HT-29 (cell line): ENCODE data around the gene LMNA. TPM values are rescaled to one million over a fixed set of nuclear protein-coding genes. Genes with fewer than 3 reads are reported as not detected.
"Not testable (repeated sequence)": the region's sequence is repeated elsewhere in the genome, so short reads cannot be mapped to it uniquely, and the experiment has no call there.

ENCODE experiments used
- DNase-seq: peaks from one replicate; pipeline ENCODE4 v3.0.0-alpha.2; 2015; ENCODE audit warnings: low spot score
- total RNA-seq: library from RNA; depleted of rRNA; stranded (reverse); fragments of >200 nt; shearing (Covaris generic); gene quantifications from 2 replicates; pipeline ENCODE4 v1.2.3, GENCODE V29; 2014; rRNA removed

Gene LMNA
- total RNA-seq, 1 experiment from 2014 or later, result 1,664 TPM

DNA sequence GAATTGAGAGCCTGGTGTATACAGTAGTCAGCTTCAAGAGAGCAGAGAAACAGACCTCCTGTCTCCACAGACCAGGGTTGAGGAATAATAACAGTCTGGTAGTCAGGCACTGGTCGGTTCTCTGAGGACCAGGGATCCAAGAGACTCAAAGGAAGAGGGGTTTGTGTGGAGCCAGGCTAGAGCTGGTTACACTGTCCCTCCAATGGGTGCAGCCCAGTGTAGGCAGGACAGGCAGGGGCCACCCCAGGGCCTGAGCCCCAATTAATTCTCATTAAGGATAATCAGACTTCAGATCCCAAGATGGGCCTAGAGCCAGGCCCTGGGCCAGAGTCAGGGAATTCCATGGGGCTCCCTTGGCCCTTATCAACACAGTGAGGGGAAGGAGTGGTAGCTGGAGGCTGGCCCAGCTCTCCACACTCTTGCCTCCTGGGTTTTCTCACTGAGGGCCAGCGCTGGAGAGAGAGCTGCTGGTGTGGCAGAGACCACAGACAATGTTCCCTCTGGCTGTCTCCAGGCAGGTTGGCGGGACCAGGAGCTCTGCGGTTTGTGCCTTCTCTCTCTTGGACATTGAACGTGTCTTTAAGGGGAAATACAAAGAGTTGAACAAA, 48.0 kb downstream of the LMNA start:
- DNase-seq, result no peak

DNA sequence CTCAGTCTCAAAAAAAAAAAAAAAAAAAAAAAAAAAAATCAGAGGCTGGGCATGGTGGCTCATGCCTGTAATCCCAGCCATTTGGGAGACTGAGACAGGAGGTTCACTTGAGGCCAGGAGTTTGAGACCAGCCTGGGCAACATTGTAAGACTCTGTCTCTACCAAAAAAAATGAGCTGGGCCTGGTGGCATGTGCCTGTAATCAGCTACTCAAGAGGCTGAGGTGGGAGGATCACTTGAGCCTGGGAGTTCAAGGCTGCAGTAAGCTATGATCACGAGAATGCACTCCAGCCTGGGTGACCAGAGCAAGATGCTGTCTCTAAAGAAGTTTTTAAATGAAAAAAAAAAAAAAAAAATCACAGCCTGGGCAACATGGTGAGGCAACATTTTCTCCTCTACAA, 49.2 kb downstream of the LMNA start:
- no peak for DNase-seq

DNA sequence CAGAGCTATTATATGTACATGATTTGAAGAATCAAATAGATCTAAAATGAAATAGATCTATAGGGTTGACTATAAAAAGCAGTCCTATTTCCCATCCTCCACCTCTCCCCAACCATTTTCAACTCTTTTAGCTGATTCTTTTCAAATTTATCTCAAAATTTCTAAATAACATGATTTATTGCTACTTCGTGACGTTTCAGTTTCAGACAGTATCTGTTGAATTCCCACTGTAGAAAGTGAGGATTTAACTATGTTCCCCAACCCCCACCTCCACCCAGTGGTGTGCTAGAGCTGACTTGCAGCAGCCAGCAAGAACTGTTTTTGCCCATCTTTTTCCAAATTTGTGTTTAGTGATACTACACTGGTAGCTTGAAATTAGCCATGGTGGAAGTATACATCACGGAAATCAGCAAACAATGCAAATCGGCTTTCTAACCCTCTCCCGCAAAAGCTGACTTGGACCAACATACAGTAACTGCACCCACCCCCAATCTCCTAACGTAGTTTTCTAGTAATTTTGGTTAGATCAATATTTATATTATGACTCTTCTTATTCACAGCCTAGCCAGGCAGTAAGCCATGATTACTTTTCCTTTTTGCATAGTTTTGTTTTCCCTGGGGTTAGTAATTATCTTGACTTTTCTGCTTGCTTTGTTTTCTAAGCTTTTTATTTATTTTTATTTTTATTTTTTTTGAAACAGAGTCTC, 49.8 kb downstream of the LMNA start:
- no peak for DNase-seq

DNA sequence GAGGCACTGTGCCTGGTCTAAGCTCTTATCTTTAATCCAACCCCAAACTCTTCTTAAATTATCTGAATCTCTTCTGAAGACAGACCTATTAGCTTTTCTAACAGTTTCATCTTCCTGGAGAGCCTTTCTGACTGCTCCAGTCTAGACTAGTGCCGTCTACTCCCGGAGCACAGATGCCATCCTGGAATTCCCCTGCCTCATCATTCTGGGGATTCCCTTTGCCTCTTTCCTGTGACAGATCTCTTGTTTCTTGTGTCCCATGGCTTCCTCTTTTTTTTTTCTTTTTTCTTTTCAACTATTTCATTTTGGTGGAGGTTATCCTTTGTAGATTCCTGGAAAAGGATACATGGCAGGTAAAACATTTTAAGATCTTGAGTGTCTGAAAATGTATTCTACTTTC, 50.6 kb downstream of the LMNA start:
- no peak for DNase-seq

DNA sequence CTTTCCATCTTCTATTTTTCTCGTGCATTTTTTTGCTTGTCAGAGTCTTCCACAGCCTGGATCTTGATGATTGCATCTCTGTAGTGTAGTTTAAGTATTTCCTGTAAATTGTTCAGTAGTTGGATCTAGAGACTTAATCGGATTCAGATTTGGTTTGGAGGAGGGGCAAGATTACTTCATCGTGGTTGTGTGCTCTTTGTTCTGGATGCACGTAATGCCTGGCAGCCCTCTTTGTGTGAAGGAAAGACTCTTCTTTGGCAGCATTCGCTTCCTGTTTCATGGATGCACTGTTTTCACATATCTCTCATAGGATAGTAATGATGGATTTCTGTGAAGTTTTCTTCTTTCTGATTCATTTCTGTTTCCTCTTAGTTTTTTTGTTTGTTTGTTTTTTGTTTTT, 53.0 kb downstream of the LMNA start:
- no peak for DNase-seq

DNA sequence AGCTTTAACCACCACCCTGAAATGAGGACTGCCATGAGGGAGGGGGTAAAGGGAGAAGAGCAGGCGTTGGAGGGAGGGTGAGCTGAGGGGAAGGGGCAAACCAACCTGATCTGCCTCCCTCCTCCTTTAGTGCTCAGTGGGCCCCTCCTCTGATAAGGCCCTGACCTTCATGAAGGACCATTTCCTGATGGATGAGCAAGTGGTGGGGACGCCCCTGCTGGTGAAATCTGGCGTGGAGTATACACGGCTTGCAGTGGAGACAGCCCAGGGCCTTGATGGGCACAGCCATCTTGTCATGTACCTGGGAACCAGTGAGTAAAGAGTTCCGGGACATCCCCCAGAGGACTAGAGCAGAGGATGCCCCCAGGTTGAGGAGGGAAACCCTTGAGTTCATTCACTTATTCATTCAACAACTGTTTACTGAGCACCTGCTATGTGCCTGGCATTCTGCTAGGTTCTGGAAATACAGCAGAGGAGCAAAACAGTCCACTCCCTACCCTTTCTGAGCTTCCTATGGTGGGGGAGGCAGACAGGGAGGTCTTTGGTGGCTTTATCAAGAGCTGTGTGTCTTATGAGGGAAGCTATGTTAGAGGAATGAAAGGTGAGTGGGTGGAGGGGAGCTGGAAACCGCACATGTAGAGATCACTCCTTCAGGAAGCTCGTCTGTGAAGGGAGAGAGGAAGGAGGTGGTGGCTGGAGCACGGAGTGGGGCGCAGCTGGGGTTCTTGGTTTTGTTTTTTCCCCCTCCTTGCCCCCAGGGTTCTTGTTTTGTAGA, 58.4 kb downstream of the LMNA start:
- no peak for DNase-seq

DNA sequence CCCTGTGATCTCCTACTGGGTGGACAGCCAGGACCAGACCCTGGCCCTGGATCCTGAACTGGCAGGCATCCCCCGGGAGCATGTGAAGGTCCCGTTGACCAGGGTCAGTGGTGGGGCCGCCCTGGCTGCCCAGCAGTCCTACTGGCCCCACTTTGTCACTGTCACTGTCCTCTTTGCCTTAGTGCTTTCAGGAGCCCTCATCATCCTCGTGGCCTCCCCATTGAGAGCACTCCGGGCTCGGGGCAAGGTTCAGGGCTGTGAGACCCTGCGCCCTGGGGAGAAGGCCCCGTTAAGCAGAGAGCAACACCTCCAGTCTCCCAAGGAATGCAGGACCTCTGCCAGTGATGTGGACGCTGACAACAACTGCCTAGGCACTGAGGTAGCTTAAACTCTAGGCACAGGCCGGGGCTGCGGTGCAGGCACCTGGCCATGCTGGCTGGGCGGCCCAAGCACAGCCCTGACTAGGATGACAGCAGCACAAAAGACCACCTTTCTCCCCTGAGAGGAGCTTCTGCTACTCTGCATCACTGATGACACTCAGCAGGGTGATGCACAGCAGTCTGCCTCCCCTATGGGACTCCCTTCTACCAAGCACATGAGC, 62.2 kb downstream of the LMNA start:
- no peak for DNase-seq

DNA sequence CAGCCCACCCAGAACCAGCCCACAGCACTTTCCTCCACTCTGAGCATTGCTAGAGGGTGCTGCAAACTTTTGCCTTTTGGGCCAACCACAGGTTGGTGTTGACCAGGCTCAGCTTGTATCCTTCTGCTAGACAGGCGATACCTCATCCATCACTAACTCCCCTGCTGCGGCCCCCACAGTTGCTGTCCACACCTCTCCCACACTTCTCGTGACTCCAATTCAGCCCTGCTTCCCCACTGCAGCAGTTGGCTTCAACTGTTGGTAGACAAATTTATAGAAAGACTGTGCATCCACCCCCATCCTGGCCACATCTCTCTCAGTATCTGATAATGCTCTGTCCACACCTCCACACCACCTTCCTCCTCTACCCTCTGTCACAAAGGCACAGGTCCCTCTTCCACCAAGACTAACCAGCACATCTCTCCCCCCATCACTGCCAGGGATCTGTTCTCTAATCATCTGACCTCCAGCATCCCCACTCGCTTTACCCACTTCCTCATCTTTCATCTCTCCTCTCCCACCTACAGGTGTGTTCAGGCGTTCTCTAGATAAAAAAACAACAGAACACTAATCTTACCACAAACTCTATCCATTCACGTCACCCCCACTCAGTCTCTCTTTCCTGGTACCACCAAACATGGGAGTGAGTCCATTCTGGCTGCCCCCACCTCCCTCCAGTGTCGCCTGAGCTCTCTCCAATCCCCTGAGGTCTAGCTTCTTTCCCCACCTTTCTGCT, 63.6 kb downstream of the LMNA start:
- DNase-seq, result no peak

DNA sequence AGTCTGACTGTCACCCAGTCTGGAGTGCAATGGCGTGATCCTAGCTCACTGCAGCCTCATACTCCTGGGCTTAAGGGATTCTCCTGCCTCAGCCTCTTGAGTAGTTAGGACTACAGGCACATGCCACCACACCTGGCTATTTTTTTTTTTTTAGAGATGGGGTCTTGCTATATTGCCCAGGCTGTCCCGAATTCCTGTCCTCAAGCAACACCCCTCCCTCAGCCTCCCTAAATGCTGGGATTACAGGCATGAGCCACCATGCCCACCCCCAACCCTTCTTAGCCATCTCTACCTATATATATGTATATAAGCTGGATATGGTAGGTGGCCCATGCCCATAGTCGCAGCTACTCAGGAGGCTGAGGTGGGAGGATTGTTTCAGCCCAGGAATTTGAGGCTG, 66.0 kb downstream of the LMNA start:
- no peak for DNase-seq

DNA sequence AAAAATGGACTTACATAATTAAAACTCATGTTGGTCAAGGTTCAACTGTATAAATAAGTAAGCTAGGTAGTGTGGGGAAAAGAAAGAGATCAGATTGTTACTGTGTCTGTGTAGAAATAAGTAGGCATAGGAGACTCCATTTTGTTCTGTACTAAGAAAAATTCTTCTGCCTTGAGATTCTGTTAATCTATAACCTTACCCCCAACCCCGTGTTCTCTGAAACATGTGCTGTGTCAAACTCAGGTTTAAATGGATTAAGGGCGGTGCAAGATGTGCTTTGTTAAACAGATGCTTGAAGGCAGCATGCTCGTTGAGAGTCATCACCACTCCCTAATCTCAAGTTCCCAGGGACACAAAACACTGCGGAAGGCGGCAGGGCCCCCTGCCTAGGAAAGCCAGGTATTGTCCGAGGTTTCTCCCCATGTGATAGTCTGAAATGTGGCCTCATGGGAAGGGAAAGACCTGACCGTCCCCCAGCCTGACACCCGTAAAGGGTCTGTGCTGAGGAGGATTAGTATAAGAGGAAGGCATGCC, 66.9 kb downstream of the LMNA start:
- DNase-seq, result peak; percentile 12

DNA sequence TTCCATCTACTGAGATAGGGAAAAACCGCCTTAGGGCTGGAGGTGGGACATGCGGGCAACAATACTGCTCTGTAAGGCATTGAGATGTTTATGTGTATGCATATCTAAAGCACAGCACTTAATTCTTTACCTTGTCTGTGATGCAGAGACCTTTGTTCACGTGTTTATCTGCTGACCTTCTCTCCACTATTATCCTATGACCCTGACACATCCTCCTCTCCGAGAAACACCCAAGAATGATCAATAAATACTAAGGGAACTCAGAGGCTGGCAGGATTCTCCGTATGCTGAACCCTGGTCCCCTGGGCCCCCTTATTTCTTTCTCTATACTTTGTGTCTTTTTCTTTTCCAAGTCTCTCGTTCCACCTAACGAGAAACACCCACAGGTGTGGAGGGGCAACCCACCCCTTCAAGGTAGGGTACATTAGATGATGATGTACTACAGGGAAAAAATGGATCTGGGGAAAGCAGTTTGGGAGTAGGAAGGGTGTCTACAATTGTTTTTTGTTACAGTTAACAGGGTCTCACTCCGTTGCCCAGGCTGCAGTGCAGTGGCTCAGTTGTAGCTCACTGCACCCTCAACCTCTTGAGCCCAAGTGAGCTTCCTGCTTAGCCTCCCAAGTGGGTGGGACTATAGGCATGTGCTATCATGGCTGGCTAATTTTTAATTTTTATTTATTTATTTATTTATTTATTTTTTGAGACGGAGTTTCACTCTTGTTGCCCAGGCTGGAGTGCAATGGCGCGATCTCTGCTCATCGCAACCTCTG, 67.7 kb downstream of the LMNA start:
- not testable (repeated sequence) for DNase-seq

DNA sequence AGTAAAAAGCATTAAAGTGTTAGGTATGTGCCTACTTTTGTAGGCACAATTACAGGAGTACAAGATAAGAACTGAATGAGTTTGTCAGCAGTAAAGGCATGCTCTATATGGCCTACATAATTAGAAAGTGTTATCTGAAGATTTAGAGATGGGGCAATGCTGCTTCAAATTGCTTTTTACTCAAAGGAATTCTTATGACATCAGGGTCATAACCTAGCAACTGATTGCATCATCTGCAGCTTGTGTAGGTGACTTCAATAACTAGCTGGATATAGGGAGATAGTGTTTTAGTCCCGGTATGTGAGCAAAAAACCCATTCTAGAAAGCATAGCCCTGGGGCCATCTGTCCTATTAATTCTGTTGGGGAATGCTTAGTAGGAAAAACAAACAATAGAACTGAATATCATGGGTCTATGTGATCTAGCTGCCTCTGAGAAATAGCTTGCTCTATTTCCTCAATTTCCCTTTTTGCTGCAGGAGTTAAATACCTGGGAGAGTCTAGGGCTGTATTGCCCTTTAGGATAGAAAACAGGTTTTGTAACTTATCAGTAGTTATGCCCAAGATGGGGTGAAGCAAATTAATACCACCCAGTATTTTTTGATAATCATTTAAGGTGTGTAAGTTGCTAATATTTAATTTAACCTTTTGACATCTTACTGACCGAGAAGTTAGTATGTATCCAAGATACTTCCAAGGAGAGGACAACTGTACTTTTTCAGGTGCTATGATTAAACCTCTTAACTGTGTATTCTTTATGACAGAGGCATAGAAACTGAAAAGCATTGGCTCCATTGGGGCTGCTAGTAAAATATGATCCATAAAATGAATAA, 72.1 kb downstream of the LMNA start:
- not testable (repeated sequence) for DNase-seq

Other genes with a start within 250 kb of the LMNA start
- gene RIT1, start 203.4 kb upstream of the LMNA start, total RNA-seq, result 6.5 and 14.8 TPM in 2 replicates
- 44.4 and 53.6 TPM in 2 replicates for gene KHDC4, start 180.3 kb upstream of the LMNA start, total RNA-seq
- gene RXFP4, start 173.1 kb upstream of the LMNA start, total RNA-seq, result 0.47 and 3.1 TPM in 2 replicates
- 150 and 179 TPM in 2 replicates for gene ARHGEF2, start 136.2 kb upstream of the LMNA start, total RNA-seq
- gene SSR2, start 93.8 kb upstream of the LMNA start, total RNA-seq, result 227 and 261 TPM in 2 replicates
- 35.7 and 41.0 TPM in 2 replicates for gene UBQLN4, start 60.9 kb upstream of the LMNA start, total RNA-seq
- gene LAMTOR2, start 59.9 kb upstream of the LMNA start, total RNA-seq, result 108 and 130 TPM in 2 replicates
- 163 and 185 TPM in 2 replicates for gene RAB25, start 53.6 kb upstream of the LMNA start, total RNA-seq
- gene MEX3A, start 32.2 kb upstream of the LMNA start, total RNA-seq, result 9.3 and 13.3 TPM in 2 replicates
- gene SEMA4A, start 38.9 kb downstream of the LMNA start, total RNA-seq, result 5.1 and 11.6 TPM in 2 replicates
- 15.3 and 21.6 TPM in 2 replicates for gene SLC25A44, start 79.4 kb downstream of the LMNA start, total RNA-seq
- 111 and 122 TPM in 2 replicates for gene PMF1, start 98.3 kb downstream of the LMNA start, total RNA-seq
- 0.23 and 0.34 TPM in 2 replicates for gene BGLAP, start 127.5 kb downstream of the LMNA start, total RNA-seq
- gene PAQR6, start 133.3 kb downstream of the LMNA start, total RNA-seq, result 6.5 and 7.0 TPM in 2 replicates
- 135 and 146 TPM in 2 replicates for gene SMG5, start 168.1 kb downstream of the LMNA start, total RNA-seq
- gene TMEM79, start 169.6 kb downstream of the LMNA start, total RNA-seq, result 4.4 and 5.6 TPM in 2 replicates
- gene GLMP, start 181.0 kb downstream of the LMNA start, total RNA-seq, result 75.3 and 78.6 TPM in 2 replicates
- gene VHLL, start 184.6 kb downstream of the LMNA start, total RNA-seq, result not detected in 2 replicates
- 389 and 419 TPM in 2 replicates for gene CCT3, start 223.6 kb downstream of the LMNA start, total RNA-seq
- gene TSACC, start 223.8 kb downstream of the LMNA start, total RNA-seq, result 0.15 and 0.37 TPM in 2 replicates